Astrocyte (in vitro differentiated cells and primary cell): ENCODE data around the gene UGT1A7. TPM values are rescaled to one million over a fixed set of nuclear protein-coding genes. Genes with fewer than 3 reads are reported as not detected.

ENCODE experiments used
- DNase-seq: peaks from one replicate; pipeline ENCODE4 v3.0.0-alpha.2; 2010; ENCODE audit warnings: low read depth
- FAIRE-seq: peaks from 2 replicates; lab custom pipeline; 2011; peaks lifted over from hg19 to GRCh38; lab: Jason Lieb, UNC
- H2AFZ ChIP-seq: 2 replicates; pipeline ENCODE4 v1.6.0; 2012; ENCODE audit warnings: low read depth, low read length, inconsistent platforms
- H3K27ac ChIP-seq: 2 replicates; pipeline ENCODE4 v1.5.1; 2011; ENCODE audit warnings: low read depth, low read length, inconsistent platforms
- H3K27me3 ChIP-seq: 2 replicates; pipeline ENCODE4 v1.6.0; 2011; ENCODE audit warnings: low read length, inconsistent platforms; ENCODE audit not compliant: insufficient read depth
- H3K36me3 ChIP-seq: 2 replicates; pipeline ENCODE4 v1.5.1; 2011; ENCODE audit warnings: low read length, inconsistent platforms; ENCODE audit not compliant: insufficient read depth
- H3K4me1 ChIP-seq: 2 replicates; pipeline ENCODE4 v1.5.1; 2011; ENCODE audit warnings: low read length, inconsistent platforms; ENCODE audit not compliant: insufficient read depth
- H3K4me2 ChIP-seq: 2 replicates; pipeline ENCODE4 v1.6.0; 2012; ENCODE audit warnings: low read length, inconsistent platforms
- H3K4me3 ChIP-seq: 2 replicates; pipeline ENCODE4 v1.5.1; 2011; ENCODE audit warnings: low read depth, mild to moderate bottlenecking, low read length, inconsistent platforms; ENCODE audit not compliant: insufficient read depth
- H3K79me2 ChIP-seq: 2 replicates; pipeline ENCODE4 v1.6.0; 2012; ENCODE audit warnings: mild to moderate bottlenecking, low read length, inconsistent platforms; ENCODE audit not compliant: insufficient read depth
- H3K9ac ChIP-seq: 2 replicates; pipeline ENCODE4 v1.6.0; 2012; ENCODE audit warnings: mild to moderate bottlenecking, low read length, inconsistent platforms
- H3K9me3 ChIP-seq: 2 replicates; pipeline ENCODE4 v1.5.1; 2012; ENCODE audit warnings: low read depth, mild to moderate bottlenecking, low read length, inconsistent platforms; ENCODE audit not compliant: insufficient read depth
- H4K20me1 ChIP-seq: 2 replicates; pipeline ENCODE4 v1.6.0; 2012; ENCODE audit warnings: low read length, inconsistent platforms; ENCODE audit not compliant: insufficient read depth
- H3K27ac Mint-ChIP-seq: one replicate; pipeline ENCODE4 v1.8.0; 2021; ENCODE audit warnings: mild to moderate bottlenecking, mixed read lengths; ENCODE audit not compliant: unreplicated experiment
- H3K27me3 Mint-ChIP-seq: one replicate; pipeline ENCODE4 v1.8.0; 2021; ENCODE audit warnings: low read depth, mixed read lengths; ENCODE audit not compliant: unreplicated experiment
- H3K36me3 Mint-ChIP-seq: one replicate; pipeline ENCODE4 v1.8.0; 2021; ENCODE audit warnings: low read depth, mixed read lengths; ENCODE audit not compliant: unreplicated experiment
- H3K4me1 Mint-ChIP-seq: one replicate; pipeline ENCODE4 v1.8.0; 2021; ENCODE audit warnings: low read depth, mixed read lengths; ENCODE audit not compliant: unreplicated experiment
- H3K4me3 Mint-ChIP-seq: one replicate; pipeline ENCODE4 v1.8.0; 2021; ENCODE audit warnings: mild to moderate bottlenecking, moderate library complexity, mixed read lengths; ENCODE audit not compliant: unreplicated experiment
- H3K9me3 Mint-ChIP-seq: one replicate; pipeline ENCODE4 v1.8.0; 2021; ENCODE audit warnings: mild to moderate bottlenecking, mixed read lengths; ENCODE audit not compliant: unreplicated experiment
- EZH2 ChIP-seq: IDR thresholded peaks from 2 replicates; pipeline ENCODE4 v1.6.1; 2012; ENCODE audit warnings: mild to moderate bottlenecking, low read length, inconsistent platforms; ENCODE audit not compliant: insufficient read depth
- total RNA-seq: library from RNA; stranded (reverse); gene quantifications from 2 replicates; pipeline ENCODE4 v1.2.1, GENCODE V29; 2021
- TF ChIP-seq, protein P1 (sequence below): IDR thresholded peaks from 2 replicates; pipeline ENCODE4 v1.5.1; 2011; ENCODE audit warnings: low read depth, mild to moderate bottlenecking, inconsistent platforms, low read length, moderate library complexity; ENCODE audit not compliant: insufficient read depth

Gene UGT1A7
- total RNA-seq, 1 donor from 2014 or later = not detected

DNA sequence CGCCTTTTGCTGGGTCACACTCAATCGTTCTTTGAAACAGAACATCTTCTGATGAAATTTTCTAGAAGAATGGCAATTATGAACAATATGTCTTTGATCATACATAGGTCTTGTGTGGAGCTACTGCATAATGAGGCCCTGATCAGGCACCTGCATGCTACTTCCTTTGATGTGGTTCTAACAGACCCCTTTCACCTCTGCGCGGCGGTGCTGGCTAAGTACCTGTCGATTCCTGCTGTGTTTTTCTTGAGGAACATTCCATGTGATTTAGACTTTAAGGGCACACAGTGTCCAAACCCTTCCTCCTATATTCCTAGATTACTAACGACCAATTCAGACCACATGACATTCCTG is 31.5 kb downstream of the UGT1A7 start:
- H4K20me1 ChIP-seq = no peaks in the 10 kb centered on the region
- no peak overlapping the region for H3K4me3 Mint-ChIP-seq
- no peak for FAIRE-seq

DNA sequence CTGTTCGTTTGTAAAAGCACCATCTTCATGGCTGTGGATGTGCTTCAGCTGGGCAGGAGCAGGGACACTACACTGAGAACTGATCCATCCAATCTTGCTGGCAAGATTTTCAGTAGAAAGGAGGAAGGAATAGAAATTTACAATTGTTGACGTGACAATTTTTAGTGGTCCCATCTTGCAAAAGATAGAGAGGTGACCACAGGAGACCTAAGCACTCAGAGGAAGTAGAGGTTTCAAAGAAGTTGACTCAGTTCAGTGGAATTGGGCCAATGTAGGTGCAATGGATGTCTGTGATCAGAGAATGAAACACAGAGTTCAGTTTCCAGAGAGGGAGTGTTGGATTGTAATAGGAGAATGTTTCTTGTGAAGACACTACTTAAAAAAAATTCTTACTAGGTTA is 32.4 kb downstream of the UGT1A7 start:
- no peak overlapping the region for H3K27ac Mint-ChIP-seq
- H3K4me2 ChIP-seq = no peak overlapping the region
- H3K4me3 ChIP-seq = no peak overlapping the region
- no peaks in the 10 kb centered on the region for H3K27me3 ChIP-seq
- H3K36me3 ChIP-seq = no peaks in the 10 kb centered on the region
- no peaks in the 10 kb centered on the region for H3K36me3 Mint-ChIP-seq
- no peaks in the 10 kb centered on the region for H3K79me2 ChIP-seq
- no peak for TF ChIP-seq EZH2
- TF ChIP-seq, protein P1, sequence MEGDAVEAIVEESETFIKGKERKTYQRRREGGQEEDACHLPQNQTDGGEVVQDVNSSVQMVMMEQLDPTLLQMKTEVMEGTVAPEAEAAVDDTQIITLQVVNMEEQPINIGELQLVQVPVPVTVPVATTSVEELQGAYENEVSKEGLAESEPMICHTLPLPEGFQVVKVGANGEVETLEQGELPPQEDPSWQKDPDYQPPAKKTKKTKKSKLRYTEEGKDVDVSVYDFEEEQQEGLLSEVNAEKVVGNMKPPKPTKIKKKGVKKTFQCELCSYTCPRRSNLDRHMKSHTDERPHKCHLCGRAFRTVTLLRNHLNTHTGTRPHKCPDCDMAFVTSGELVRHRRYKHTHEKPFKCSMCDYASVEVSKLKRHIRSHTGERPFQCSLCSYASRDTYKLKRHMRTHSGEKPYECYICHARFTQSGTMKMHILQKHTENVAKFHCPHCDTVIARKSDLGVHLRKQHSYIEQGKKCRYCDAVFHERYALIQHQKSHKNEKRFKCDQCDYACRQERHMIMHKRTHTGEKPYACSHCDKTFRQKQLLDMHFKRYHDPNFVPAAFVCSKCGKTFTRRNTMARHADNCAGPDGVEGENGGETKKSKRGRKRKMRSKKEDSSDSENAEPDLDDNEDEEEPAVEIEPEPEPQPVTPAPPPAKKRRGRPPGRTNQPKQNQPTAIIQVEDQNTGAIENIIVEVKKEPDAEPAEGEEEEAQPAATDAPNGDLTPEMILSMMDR = no peak
- no peaks in the 10 kb centered on the region for H4K20me1 ChIP-seq
- no peaks in the 10 kb centered on the region for H3K4me1 ChIP-seq
- no peak for FAIRE-seq
- no peak overlapping the region for H3K27ac ChIP-seq
- no peaks in the 10 kb centered on the region for H3K4me1 Mint-ChIP-seq
- peaks cover 29% of the 10 kb centered on the region for H3K27me3 Mint-ChIP-seq
- peaks cover 2% of the 10 kb centered on the region for H3K9me3 Mint-ChIP-seq
- no peak overlapping the region for H3K4me3 Mint-ChIP-seq
- no peak overlapping the region for H2AFZ ChIP-seq
- no peak overlapping the region for H3K9ac ChIP-seq
- H3K9me3 ChIP-seq = no peaks in the 10 kb centered on the region
- DNase-seq = no peak

More for the DNA sequence above, 31.5 kb downstream of the UGT1A7 start:
- Histone ChIP-seq H3K36me3 (no peaks in the 10 kb centered on the region), H3K27ac (no peak overlapping the region), H3K9me3 (no peaks in the 10 kb centered on the region), H3K4me1 (peaks cover under 1% of the 10 kb centered on the region), H2AFZ (no peak overlapping the region), H3K79me2 (no peaks in the 10 kb centered on the region), H3K27me3 (no peaks in the 10 kb centered on the region), H3K9ac (no peak overlapping the region), H3K4me3 (no peak overlapping the region), H3K4me2 (no peak overlapping the region)
- Mint-ChIP-seq H3K9me3 (peaks cover 2% of the 10 kb centered on the region), H3K27ac (no peak overlapping the region), H3K4me1 (no peaks in the 10 kb centered on the region), H3K36me3 (no peaks in the 10 kb centered on the region), H3K27me3 (peaks cover 24% of the 10 kb centered on the region)
- no peak for DNase-seq
- TF ChIP-seq, protein P1 = no peak
- no peak for TF ChIP-seq EZH2

DNA sequence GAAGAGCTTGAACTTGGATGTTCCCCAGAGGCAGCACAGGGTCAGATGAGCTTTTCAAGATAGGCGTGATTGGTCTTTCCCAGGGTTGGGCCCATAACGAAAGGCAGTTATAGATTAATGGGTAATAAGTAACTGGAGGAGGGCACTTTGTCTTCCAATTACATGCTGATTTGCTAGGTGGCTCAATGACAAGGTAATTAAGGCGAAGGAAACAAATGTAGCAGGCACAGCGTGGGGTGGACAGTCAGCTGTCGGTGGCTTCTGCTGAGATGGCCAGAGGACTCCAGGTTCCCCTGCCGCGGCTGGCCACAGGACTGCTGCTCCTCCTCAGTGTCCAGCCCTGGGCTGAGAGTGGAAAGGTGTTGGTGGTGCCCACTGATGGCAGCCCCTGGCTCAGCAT is 36.9 kb downstream of the UGT1A7 start, which contains the start of gene UGT1A4:
Gene UGT1A4 (plus strand): TSS at position 185 of the 400 bp plus-strand sequence. CDS start 85 bp downstream, at position 270.
- TF ChIP-seq, protein P1 = no peak
- peaks cover 23% of the 10 kb centered on the region for H3K27me3 Mint-ChIP-seq
- no peaks in the 10 kb centered on the region for H4K20me1 ChIP-seq
- no peak within 1 kb of the TSS for H2AFZ ChIP-seq
- no peak within 1 kb of the TSS for H3K27ac Mint-ChIP-seq
- no peak within 1 kb of the TSS for H3K4me2 ChIP-seq
- no peaks in the 10 kb centered on the region for H3K36me3 Mint-ChIP-seq
- no peak within 1 kb of the TSS for H3K4me3 ChIP-seq
- no peaks in the 10 kb centered on the region for H3K4me1 Mint-ChIP-seq
- H3K27ac ChIP-seq = no peak within 1 kb of the TSS
- no peaks in the 10 kb centered on the region for H3K36me3 ChIP-seq
- no peaks in the 10 kb centered on the region for H3K9me3 ChIP-seq
- peaks cover 2% of the 10 kb centered on the region for H3K9me3 Mint-ChIP-seq
- no peak for DNase-seq
- no peak within 1 kb of the TSS for H3K9ac ChIP-seq
- H3K27me3 ChIP-seq = no peaks in the 10 kb centered on the region
- FAIRE-seq = no peak
- no peaks in the 10 kb centered on the region for H3K79me2 ChIP-seq
- H3K4me1 ChIP-seq = no peaks in the 10 kb centered on the region
- no peak within 1 kb of the TSS for H3K4me3 Mint-ChIP-seq
